Measurements from ENCODE around the gene LAMA1. TPM values are rescaled to one million over a fixed set of nuclear protein-coding genes. Genes with fewer than 3 reads are reported as not detected.

Gene LAMA1
- total and polyA plus RNA-seq, 2 of the 8 experiments (the other 6 are each of a cell fraction or from before 2014, with no cell fraction given) = 30.4 to 48.7 TPM

- TF ChIP-seq CHD2 (IDR thresholded peaks at IDR 0.05; ENCODE audit: low read length) (no peak), CTCF (IDR thresholded peaks at IDR 0.05; ENCODE audit: control extremely low read depth in 1 of 3, insufficient read depth in 1 of 3, low read depth in 1 of 3, low read length in 3 of 3) (no peak), TBP (IDR thresholded peaks at IDR 0.05; ENCODE audit: low read depth, low read length) (no peak), SRF (IDR thresholded peaks at IDR 0.05; ENCODE audit: low read depth, low read length) (no peak)
Measured at GRCh38 chr18:6921571-6921970, 196.0 kb downstream of the LAMA1 start (continued).

Measured in H1 (cell line).